KMS-11 (cell line): ENCODE results near the gene DYNLT1.
"Not testable (repeated sequence)": the region's sequence is repeated elsewhere in the genome, so short reads cannot be mapped to it uniquely, and the experiment has no call there.

ENCODE experiments used
- H2AFZ ChIP-seq: fragments of 200-600 bp; sonication (generic); 2 replicates; pipeline ENCODE4 v1.6.1; 2016; ENCODE audit warnings: antibody characterized with exemption, mixed run types, low read depth
- H3K27ac ChIP-seq: fragments of 200-600 bp; sonication (generic); 2 replicates; pipeline ENCODE4 v1.6.1; 2016; ENCODE audit warnings: mild to moderate bottlenecking, mixed run types
- H3K27me3 ChIP-seq: fragments of 200-600 bp; sonication (generic); 2 replicates; pipeline ENCODE4 v1.6.1; 2017; ENCODE audit warnings: mild to moderate bottlenecking, low read depth, mixed run types, moderate library complexity; ENCODE audit not compliant: insufficient read depth
- H3K36me3 ChIP-seq: fragments of 200-600 bp; sonication (generic); 2 replicates; pipeline ENCODE4 v1.6.1; 2017; ENCODE audit warnings: mild to moderate bottlenecking, mixed run types; ENCODE audit not compliant: insufficient read depth
- H3K4me1 ChIP-seq: fragments of 200-600 bp; sonication (generic); 2 replicates; pipeline ENCODE4 v1.6.1; 2016; ENCODE audit warnings: mild to moderate bottlenecking, low read depth, mixed run types; ENCODE audit not compliant: poor library complexity, severe bottlenecking
- H3K4me2 ChIP-seq: fragments of 200-600 bp; sonication (generic); 2 replicates; pipeline ENCODE4 v1.7.0; 2016; ENCODE audit warnings: mild to moderate bottlenecking, mixed run types
- H3K4me3 ChIP-seq: fragments of 200-600 bp; sonication (generic); IDR thresholded peaks from 2 replicates; pipeline ENCODE4 v1.6.1; 2017; ENCODE audit warnings: low read depth, low read length, mixed read lengths; ENCODE audit not compliant: insufficient read depth
- H3K79me2 ChIP-seq: fragments of 200-600 bp; sonication (generic); 2 replicates; pipeline ENCODE4 v1.6.1; 2016; ENCODE audit warnings: low read depth, mixed run types; ENCODE audit not compliant: insufficient read depth
- H3K9ac ChIP-seq: fragments of 200-600 bp; sonication (generic); 2 replicates; pipeline ENCODE4 v1.6.1; 2016; ENCODE audit warnings: mild to moderate bottlenecking, mixed run types
- H4K20me1 ChIP-seq: fragments of 200-600 bp; sonication (generic); 2 replicates; pipeline ENCODE4 v1.6.1; 2016; ENCODE audit warnings: mild to moderate bottlenecking, mixed run types; ENCODE audit not compliant: insufficient read depth
- TF ChIP-seq, protein P1 (sequence below): fragments of 200-600 bp; sonication (generic); conservative IDR thresholded peaks from 2 replicates; pipeline ENCODE4 v1.6.1; 2017; ENCODE audit warnings: low read depth, mild to moderate bottlenecking, antibody characterized with exemption, low read length, moderate library complexity, mixed read lengths

The DYNLT1 gene

DNA sequence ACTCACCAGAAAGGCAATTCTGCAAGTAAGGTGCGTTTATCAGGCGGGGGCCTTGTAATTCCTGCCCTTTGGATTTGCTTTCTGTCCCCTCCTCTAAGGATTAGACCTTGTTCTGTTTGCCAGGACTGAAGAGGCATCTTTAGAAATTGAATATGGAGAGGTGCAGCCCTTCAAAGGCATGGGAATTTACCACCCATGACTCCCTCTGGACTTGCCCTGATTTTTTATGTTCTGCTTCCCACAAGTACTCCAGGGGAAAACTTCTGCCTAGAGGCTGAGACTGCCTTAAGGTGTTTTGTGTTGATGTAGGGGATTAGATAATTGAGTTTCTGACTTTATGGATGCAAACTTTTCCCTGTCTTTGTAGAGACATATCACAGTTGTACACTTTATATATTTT, 35.5 kb upstream of the DYNLT1 start:
- Histone ChIP-seq H4K20me1 (no peaks in the 10 kb centered on the region), H3K27me3 (no peaks in the 10 kb centered on the region)

DNA sequence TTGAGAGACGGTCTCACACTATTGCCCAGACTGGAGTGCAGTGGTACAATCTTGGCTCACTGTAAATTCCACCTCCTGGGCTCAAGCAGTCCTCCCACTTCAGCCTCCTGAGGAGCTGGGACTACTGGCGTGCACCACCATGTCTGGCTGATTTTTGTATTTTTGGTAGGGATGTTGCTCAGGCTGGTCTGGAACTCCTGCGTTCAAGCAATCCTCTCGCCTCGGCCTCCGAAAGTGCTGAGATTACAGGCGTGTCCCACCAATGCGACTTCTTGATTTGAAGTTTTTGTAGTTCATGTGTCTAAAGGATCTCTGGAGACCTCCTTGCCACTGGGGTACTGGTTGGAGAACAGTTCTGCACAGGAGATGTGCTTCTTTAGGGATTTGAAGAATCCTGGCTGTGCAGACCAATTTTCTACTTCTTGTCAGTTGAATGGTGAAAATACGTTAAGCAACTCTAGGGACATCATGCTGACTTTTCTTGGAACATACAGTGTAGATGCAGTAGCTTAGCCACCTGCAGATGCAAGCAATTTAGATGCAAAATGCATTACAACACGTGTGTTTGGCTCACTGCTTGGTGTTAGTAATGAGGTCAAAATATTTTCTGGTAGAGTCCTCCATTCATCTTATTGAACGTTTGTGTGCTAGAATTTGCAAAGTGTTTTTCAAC, 33.5 kb upstream of the DYNLT1 start:
- TF ChIP-seq, protein P1, sequence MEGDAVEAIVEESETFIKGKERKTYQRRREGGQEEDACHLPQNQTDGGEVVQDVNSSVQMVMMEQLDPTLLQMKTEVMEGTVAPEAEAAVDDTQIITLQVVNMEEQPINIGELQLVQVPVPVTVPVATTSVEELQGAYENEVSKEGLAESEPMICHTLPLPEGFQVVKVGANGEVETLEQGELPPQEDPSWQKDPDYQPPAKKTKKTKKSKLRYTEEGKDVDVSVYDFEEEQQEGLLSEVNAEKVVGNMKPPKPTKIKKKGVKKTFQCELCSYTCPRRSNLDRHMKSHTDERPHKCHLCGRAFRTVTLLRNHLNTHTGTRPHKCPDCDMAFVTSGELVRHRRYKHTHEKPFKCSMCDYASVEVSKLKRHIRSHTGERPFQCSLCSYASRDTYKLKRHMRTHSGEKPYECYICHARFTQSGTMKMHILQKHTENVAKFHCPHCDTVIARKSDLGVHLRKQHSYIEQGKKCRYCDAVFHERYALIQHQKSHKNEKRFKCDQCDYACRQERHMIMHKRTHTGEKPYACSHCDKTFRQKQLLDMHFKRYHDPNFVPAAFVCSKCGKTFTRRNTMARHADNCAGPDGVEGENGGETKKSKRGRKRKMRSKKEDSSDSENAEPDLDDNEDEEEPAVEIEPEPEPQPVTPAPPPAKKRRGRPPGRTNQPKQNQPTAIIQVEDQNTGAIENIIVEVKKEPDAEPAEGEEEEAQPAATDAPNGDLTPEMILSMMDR = no peak
- Histone ChIP-seq H3K27ac (no peak overlapping the region), H3K9ac (no peak overlapping the region)

More for the DNA sequence above, 35.5 kb upstream of the DYNLT1 start:
- Histone ChIP-seq H3K27ac (no peak overlapping the region), H3K4me3 (no peak overlapping the region), H3K4me2 (no peak overlapping the region), H3K36me3 (no peaks in the 10 kb centered on the region), H3K9ac (no peak overlapping the region), H3K4me1 (no peaks in the 10 kb centered on the region), H3K79me2 (no peaks in the 10 kb centered on the region), H2AFZ (no peak overlapping the region)
- TF ChIP-seq, protein P1 = no peak

DNA sequence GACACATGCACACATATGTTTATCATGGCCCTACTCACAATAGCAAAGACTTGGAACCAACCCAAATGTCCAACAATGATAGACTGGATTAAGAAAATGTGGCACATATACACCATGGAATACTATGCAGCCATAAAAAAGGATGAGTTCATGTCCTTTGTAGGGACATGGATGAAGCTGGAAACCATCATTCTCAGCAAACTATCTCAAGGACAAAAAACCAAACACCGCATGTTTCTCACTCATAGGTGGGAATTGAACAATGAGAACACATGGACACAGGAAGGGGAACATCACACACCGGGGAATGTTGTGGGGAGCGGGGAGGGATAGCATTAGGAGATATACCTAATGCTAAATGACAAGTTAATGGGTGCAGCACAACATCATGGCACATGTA, 32.6 kb upstream of the DYNLT1 start:
- not testable (repeated sequence) for H3K79me2 ChIP-seq, H3K4me2 ChIP-seq, H2AFZ ChIP-seq, H4K20me1 ChIP-seq, H3K27me3 ChIP-seq, H3K4me3 ChIP-seq, H3K4me1 ChIP-seq, H3K9ac ChIP-seq, H3K36me3 ChIP-seq, H3K27ac ChIP-seq

More for the DNA sequence above, 33.5 kb upstream of the DYNLT1 start:
- no peak overlapping the region for H3K4me2 ChIP-seq
- no peaks in the 10 kb centered on the region for H4K20me1 ChIP-seq
- no peak overlapping the region for H2AFZ ChIP-seq
- H3K4me1 ChIP-seq = no peaks in the 10 kb centered on the region
- no peaks in the 10 kb centered on the region for H3K79me2 ChIP-seq
- no peaks in the 10 kb centered on the region for H3K36me3 ChIP-seq
- H3K4me3 ChIP-seq = no peak overlapping the region
- no peaks in the 10 kb centered on the region for H3K27me3 ChIP-seq

DNA sequence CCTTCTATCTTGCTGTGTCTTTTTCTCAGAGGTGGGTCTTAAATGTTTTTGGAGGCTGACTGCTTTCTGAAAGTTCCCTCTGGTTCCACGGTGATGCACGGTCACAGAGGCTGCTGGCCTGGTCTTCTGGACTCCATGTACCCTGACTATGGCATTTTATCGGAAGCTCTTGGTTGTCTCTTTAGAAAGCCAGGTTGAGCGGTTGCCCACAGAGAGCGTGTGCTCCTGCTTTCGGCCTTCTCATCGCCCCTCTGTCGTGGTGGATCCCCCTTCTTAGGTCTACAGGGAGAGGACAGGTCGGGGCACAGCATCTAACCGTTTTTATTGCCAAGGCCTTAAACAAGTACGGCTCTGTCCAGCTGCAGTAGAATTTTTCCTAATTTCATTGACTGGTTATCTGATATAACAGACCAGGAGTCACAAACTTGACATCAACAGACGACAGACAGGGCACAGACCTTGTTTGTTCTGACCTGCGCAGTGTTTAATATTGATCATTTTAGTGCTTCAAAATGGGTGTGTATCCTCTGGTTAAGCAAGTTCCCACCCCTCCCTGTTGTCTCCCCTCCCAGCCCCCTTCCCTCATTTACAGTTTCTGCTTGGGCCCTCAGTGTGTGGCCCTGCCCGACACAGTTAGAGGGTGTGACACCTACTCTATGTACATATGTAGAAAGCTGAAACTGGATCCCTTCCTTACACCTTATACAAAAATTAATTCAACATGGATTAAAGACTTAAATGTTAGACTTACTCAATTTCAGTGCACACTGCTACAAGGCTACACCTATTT, 30.0 kb upstream of the DYNLT1 start:
- H3K4me1 ChIP-seq = no peaks in the 10 kb centered on the region
- H4K20me1 ChIP-seq = no peaks in the 10 kb centered on the region
- H3K27ac ChIP-seq = no peak overlapping the region
- H3K79me2 ChIP-seq = no peaks in the 10 kb centered on the region
- TF ChIP-seq, protein P1 = no peak
- no peak overlapping the region for H3K4me2 ChIP-seq
- no peak overlapping the region for H2AFZ ChIP-seq
- H3K9ac ChIP-seq = no peak overlapping the region
- no peaks in the 10 kb centered on the region for H3K36me3 ChIP-seq
- H3K4me3 ChIP-seq = no peak overlapping the region
- H3K27me3 ChIP-seq = no peaks in the 10 kb centered on the region

GRCh38 chr6:158672726-158673125, 28.2 kb upstream of the DYNLT1 start:
- no peaks in the 10 kb centered on the region for H3K79me2 ChIP-seq
- H2AFZ ChIP-seq = no peak overlapping the region
- no peaks in the 10 kb centered on the region for H3K36me3 ChIP-seq
- no peak overlapping the region for H3K27ac ChIP-seq
- no peaks in the 10 kb centered on the region for H3K4me1 ChIP-seq
- H3K4me2 ChIP-seq = no peak overlapping the region
- no peak overlapping the region for H3K9ac ChIP-seq
- TF ChIP-seq, protein P1 = no peak
- H4K20me1 ChIP-seq = no peaks in the 10 kb centered on the region
- H3K4me3 ChIP-seq = no peak overlapping the region
- no peaks in the 10 kb centered on the region for H3K27me3 ChIP-seq

DNA sequence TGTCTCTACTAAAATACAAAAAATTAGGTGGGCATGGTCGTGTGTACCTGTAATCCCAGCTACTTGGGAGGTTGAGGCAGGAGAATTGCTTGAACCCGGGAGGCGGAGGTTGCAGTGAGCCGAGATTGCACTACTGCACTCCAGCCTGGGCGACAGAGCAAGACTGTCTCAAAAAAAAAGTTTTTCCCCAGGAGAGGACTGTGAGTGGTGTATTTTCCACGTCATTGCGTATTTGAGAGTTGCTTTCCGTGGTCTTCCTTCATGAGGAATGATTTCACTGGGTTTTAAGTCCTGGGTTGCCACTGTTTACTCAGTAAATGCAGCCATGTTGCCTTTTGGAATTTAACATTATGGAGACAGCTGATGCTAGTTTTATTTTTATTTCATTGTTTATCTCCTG, 27.6 kb upstream of the DYNLT1 start:
- H2AFZ ChIP-seq, H4K20me1 ChIP-seq, H3K36me3 ChIP-seq: not testable (repeated sequence)

More for the DNA sequence above, 27.6 kb upstream of the DYNLT1 start:
- H3K27me3 ChIP-seq, H3K4me2 ChIP-seq, H3K4me1 ChIP-seq, H3K27ac ChIP-seq, H3K79me2 ChIP-seq, H3K4me3 ChIP-seq, H3K9ac ChIP-seq: not testable (repeated sequence)
